HTR-8/SVneo (cell line): ENCODE data around the gene PABPC1L.

Source experiments
- DNase-seq: peaks from one replicate; pipeline ENCODE4 v3.0.0; 2011; ENCODE audit warnings: low spot score, mixed read lengths; ENCODE audit not compliant: insufficient read length
- FAIRE-seq: peaks from 2 replicates; lab custom pipeline; 2011; peaks lifted over from hg19 to GRCh38; lab: Jason Lieb, UNC

The PABPC1L gene

DNA sequence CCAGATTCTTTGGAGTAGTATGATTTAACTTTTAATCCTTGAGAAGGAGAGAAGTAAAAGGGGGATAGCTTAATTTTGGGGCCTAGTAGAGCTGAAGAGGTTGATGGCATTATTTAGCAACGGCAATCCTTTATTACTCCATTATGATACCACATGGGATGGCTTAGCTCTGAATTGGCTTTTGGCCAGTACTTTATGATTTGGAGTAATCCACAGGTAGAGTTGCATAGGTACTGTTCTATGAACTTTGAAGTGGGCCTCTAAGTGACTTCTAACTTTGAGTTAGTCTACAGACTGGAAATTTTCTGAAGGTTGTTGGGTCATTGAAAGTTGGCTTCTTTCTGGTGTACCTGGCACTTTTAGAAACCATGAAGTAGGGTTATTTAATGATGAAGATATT, 12.7 kb upstream of the PABPC1L start:
- DNase-seq (no peak), FAIRE-seq (no peak)

DNA sequence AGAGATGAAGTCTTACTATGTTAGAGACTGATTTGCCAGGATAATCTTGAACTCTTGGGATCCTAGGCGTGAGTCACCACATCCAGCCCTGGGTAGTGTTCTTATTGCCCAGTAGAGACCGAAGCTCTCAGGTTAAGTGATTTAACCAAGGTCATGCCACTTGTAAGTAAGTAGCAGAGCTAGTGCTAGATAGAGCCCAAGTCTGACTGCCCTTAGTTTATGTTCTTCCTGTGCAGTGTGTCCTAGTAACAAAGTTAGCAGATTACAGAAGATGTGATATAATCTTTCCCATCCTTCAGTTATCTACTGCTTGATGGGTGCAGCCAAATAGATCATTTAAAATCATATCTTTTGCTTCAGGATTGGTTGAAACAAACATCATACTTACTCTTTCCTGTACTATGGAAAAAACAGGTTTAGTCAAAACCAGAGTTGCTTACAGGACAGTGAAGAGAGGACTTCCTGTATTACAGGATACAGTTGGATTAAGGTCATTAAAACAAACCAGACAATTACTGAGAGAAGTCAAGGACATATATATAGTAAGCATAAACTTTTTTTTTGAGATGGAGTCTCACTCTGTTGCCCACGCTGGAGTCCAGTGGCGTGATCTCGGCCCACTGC, 9.5 kb upstream of the PABPC1L start:
- DNase-seq (no peak), FAIRE-seq (peak; percentile 82)

DNA sequence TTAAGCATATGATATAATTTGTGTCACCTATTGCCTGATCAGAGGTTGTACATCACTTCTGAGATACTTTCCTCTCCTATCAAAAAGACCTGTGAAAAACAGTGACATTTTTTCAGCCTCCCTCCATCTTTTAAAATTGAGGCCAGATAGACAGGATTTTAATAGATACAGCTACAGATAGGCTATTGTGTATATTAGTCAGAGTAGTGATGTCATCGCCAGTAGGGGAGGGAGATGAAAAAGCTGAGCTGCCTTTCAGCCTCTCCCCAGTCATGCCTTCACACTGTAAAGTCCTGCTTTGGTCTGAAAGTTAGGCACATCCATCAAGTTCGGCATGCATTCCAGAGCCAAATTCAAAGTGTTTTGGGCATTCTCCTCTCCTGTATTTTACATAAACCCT, 7.9 kb upstream of the PABPC1L start:
- DNase-seq (no peak), FAIRE-seq (peak; percentile 74)

DNA sequence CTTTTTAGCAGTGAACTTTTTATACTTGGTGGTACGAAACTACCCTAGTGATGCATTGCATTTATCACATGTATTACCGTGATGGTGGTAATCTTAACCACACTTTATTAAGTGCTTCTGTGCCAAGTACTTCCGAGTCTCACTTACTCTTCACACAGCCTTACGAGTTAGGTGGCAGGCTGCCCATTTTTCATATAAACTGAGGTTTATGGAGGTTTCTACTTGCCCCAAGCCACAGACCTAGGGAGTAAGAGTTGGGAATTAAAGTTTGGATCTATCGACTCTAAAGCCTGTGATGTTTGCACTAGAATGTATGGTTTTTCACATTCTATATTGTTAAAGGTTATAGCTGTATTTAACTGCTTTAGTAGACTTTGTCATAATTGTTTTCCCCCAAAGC, 5.5 kb upstream of the PABPC1L start:
- peak; percentile 55 for FAIRE-seq
- DNase-seq: no peak

DNA sequence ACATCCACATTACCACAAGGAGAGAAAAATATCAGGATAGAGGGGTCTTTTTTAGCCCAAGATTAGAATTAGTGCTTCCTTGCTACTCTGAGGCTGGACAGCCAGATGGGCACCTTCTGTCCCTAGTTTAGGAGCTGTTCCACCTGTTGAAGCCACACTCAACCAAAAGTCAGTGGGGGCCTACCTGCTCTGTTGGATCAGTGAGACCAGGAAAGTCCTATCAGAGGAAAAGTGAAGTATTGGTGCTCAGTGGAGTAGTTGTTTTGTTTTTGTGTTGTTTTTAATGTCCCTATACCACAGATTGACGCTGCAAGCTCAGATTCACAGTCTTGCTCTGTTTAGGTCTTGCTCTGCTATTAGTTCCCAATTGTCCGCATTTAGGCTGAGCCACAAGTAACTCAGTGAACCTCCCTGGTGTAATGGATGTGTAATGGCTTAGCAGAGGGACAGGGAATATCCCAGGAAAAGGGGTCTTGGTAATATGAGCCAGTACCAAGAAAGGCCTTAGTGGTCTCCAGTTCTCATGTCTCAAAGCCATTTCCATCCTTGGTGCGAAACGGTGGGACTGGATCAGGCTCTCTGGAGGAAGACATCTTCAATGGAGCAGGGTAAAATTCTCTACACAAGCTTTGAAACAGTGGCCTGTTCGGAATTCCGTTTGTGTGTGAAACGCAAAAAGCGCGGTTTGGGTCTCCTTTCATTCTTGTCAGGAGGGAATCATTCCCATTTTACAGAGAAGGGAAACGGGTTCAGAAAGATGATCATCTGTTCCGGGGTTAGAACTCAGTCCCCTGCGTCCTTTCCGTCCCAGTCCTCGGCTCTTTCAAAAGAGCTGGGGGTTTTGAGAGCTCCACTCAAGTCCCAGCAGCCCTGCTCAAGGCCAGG, 631 bp upstream of the PABPC1L start:
- no peak for DNase-seq
- peak; percentile 28 for FAIRE-seq

DNA sequence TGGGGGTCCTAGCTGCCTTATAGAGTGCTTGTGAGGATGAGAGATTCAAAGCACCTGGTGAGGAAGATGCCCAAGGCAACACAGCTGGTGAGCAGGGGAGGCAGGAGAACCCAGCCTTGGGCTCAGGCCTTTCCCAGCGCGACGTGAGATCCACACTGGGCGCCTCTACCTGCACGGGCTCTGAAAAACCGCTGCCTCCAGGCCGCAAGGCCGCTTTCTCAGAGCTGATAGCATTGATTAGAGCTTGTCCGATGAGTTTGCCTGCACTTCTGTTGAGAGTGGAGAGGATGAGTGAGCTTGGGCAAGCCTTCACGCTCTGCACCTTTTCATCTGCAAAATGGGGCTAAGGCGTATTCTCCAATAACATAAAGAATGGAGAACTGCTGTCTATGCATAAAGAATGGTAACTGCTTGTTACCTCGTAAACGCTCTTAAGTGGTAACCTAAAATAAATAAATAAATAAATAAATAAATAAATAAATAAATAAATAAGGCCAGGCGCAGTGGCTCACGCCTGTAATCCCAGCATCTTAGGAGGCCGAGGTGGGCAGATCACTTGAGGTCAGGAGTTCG, 916 bp downstream of the PABPC1L start:
- no peak for DNase-seq
- FAIRE-seq: peak; percentile 40

DNA sequence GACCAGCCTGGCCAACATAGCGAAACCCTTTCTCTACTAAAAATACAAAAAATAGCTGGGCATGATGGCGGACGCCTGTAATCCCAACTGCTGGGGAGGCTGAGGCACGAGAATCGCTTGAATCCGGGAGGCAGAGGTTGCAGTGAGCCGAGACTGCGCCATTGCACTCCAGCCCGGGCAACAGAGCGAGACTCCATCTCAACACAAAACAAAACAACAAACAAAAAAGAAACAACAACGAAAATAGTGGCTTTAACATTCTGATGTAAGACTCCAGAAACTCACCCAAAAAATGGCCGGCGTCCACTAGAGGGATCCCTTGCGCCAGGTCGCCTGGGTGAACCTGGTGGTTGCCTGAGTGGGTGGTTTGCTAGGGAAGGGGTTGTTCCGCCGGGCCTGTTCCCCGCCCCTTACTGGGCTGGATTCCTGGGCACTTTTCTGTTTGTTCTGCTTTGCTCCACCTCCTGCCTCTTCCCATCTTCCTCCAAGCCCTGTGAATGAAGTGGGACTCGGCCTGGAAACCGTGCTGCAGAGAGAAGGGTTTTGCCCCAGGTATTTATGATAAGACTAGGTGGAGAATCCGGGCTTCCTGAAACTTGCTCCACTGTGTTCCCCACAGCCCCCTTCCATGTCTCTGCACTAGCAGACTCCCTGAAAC, 1.5 kb downstream of the PABPC1L start:
- FAIRE-seq (peak; percentile 33), DNase-seq (peak; percentile 95)

DNA sequence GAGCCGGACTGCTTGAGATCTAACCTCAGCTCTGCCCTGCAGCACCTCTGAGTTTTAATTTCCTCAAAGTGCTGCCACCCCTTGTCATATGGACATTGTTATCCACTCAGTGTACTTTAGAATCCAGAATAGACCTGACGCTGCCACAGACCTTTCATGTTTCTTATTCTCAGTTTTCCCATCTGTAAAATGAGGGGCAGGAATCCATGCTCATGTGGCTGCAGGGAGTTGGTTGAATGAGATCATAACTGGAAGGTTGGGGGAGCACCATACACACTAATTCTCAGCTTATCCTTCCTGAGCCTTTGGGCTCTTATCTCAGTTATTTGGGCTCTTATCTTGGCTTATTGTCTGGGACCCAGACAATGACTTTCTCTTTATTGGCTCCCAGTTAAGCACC, 2.3 kb downstream of the PABPC1L start:
- DNase-seq (no peak), FAIRE-seq (no peak)

DNA sequence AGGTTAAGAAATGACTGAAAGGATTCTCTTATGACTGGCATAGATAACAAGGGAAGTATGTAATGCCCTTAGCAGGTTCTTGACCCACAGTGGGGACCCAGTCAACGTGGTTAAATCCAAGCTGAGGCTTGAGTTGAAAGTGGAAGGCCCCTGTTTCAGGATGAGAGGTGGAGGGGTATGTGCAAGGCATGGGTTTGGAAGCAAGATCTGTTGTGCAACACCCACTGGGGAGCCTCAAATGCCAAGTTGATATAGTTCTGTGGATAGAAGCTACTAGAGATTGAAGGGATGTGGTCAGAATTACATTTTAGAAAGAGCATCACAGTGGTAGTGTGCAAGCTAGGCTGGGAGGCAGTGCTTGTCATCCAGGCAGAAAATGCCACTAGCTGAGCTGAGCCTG, 5.1 kb downstream of the PABPC1L start:
- FAIRE-seq (no peak), DNase-seq (no peak)

DNA sequence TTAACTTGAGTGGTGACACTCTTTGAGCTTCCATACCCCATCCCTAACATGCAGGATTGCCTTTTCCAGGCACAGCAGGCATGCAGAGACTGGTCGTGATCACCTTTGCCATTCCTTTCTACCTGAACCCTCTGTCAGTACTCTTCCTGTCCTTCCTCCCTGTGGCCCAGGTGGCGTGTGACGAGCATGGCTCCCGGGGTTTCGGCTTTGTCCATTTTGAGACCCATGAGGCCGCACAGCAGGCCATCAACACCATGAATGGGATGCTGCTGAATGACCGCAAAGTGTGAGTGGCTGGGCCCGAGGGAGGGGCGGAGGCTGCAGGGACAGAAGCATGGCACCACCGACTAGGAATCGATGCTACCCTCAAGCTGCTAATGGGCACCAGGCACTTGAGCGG, 6.7 kb downstream of the PABPC1L start:
- no peak for FAIRE-seq
- DNase-seq: no peak

DNA sequence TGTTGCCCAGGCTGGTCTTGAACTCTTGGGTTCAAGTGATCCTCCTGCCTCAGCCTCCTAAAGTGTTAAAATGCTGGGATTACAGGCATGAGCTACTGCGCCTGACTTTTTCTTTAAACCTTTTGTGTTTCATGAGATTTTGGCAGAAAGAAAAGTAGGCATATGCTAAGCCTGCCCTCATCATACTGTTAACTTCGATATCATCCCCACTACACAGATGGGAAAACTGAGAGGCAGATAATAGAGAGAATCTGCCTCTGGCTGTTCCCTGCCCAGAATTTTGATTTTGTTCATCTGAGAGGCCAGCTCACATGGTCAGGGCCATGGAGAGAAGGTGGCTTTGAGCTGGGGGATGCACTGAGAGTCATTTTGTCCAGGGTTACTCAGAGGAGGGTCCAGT, 7.5 kb downstream of the PABPC1L start:
- no peak for DNase-seq
- no peak for FAIRE-seq

DNA sequence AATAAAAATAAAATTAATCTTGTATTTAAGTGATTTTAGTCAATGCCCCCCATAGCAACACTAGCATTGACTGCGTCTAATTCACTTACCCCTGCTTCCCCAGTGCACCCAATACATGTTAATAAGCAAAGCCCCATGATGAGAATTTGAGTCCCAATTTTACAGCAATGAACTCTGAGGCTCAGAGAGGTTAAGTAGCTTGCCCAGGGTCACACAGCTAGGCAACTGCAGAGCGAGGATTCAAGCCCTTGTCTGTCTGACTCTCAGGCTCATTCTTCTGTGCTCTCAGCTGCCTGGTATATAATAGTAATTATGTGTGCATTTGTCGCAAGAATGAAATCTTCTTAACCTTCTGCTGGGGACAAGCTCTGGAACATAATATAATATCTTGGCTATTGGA, 8.5 kb downstream of the PABPC1L start:
- no peak for DNase-seq

DNA sequence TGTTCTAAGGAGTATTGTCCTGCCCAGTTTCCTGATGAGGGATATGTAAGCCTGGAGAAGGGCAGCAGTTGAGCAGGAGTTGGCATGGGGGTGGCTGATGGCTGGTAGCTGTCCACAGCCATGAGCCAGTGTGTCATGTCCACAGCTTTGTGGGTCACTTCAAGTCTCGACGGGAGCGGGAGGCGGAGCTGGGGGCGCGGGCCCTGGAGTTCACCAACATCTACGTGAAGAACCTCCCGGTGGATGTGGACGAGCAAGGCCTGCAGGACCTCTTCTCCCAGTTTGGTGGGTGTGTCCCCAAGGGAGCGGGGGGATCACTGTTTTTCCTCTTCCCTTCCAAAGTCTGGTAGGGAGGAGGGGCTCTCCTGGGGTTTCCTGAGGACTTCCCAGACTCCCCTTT, 8.9 kb downstream of the PABPC1L start:
- no peak for DNase-seq
- peak; percentile 23 for FAIRE-seq

More for the DNA sequence above, 8.5 kb downstream of the PABPC1L start:
- no peak for FAIRE-seq

DNA sequence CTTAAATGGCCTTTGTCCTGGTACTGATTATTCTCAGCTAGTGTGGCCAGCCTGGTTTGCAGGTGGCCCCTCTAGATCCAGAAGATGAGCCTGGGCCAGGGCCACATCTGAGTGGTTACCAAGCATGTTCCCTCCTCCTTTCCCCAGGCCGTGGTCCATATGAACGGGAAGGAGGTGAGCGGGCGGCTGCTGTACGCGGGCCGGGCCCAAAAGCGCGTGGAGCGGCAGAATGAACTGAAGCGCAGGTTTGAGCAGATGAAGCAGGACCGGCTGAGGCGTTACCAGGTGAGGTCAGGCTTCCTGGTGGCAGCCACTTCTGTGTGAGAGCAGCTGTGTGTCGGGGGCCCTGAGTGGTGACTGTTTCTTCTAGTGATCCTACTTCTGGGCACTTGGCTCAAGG, 11.6 kb downstream of the PABPC1L start:
- DNase-seq (no peak), FAIRE-seq (peak; percentile 69)

DNA sequence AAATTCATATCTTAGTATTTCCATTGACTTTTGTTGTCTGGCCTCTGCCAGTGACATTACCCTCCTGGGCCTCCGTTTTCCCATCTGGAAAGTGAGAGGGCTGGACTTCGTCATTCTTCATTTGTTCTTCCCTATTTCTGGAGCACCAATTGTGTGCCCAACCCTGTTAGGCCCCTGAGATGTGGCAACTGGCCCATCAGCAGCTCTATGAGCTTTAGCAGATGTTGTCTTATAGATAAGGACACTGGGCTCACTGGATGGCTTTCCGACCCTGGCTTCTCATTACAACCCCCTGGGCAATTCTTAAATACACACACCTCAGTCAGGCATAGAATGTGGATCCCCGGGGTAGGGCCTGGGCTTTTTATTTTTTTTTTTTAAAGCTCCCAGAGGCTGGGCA, 14.7 kb downstream of the PABPC1L start:
- no peak for FAIRE-seq
- DNase-seq: no peak

DNA sequence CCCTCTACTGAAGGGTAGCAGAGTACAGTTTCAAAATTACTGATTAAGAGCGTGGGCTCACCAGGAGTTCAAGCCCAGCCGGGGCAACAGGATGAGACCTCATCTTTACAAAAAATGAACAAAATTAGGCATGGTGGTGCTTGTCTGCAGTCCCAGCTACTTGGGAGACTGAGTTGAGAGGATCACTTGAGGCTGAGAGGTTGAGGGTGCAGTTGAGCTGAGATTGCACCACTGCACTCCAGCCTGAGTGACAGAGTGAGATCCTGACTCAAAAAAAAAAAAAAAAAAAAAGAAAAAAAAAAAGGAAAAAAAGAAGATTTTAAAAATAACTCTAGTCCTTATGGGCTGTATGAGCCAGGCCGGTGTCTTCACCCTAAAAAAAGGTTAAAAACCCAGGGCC, 18.7 kb downstream of the PABPC1L start:
- DNase-seq: no peak
- no peak for FAIRE-seq

DNA sequence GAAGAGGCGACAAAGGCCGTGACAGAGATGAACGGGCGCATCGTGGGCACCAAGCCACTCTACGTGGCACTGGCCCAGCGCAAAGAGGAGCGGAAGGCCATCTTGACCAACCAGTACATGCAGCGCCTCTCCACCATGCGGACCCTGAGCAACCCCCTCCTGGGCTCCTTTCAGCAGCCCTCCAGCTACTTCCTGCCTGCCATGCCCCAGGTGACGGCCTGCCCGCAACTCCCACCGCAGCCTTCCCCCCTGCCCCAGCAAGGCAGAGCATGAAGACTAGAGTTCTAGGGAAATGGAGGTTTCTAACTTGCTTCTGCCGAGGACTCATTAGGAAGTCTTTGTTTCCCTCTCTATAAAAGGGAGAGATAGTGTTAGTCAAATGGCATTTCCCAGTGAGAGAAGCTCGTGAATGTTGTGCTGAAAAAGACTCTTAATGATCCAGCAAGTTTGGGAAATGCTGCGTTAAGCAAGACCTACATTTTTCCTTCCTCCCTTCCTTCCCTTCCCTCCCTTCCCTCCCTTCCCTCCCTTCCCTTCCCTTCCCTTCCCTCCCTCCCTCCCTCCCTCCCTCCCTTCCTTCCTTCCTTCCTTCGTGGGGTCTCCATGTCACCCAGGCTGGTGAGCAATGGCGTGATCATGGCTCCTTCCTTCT, 20.8 kb downstream of the PABPC1L start:
- FAIRE-seq (peak; percentile 31), DNase-seq (no peak)

DNA sequence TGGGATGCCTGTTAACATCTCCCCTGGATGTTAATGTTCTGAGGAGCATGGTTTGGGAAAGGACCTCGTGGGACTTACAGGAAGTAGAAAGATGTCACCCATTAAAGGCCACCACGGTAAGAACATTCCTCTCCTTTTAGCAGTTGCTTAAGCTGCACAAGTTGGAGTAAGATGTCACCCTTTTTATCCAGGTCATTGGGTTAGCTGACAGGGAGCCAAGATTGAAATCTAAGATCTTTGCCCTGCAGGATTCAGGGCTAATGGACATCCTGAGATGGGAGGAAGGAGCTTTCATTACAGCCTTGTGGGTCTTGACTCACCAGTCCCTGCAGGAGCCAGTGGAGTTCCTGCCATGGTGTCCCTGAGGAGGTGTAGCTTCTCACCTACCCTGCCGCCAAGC, 22.1 kb downstream of the PABPC1L start:
- peak; percentile 44 for FAIRE-seq
- no peak for DNase-seq

DNA sequence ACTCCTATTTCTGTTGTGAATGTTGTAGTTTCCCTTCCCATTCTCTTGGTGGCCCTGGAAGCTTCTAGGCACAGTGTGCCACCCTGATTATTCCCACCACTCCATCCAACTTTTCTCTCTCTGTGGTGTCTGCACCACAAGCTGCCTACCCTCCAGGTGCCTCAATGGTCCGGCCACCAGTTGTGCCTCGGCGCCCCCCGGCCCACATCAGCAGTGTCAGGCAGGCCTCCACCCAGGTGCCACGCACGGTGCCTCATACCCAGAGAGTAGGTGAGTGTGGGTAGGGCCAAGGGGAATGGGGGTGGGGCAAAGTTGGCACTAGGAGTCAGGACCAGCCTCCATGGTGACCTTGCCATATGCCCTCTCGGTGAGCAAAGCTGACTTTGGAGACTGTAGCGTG, 23.1 kb downstream of the PABPC1L start:
- no peak for DNase-seq
- FAIRE-seq: peak; percentile 89

DNA sequence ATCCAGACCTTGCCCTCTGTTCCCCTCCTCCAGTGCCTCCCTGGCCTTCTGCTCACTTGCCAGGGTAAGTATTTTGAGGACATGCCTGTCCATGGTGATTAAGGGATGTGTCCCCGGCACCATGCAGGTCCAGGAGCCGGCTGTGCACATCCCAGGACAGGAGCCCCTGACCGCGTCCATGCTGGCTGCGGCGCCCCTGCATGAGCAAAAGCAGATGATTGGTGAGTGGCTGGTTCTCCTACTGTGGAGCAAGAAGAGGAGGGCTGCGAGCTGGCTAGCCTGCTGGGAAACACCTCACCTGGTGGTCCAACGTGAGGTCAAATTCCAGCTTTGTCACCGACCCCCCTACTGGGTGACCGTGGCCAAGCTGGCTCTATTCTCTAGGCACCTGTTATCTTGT, 26.6 kb downstream of the PABPC1L start:
- FAIRE-seq: no peak
- no peak for DNase-seq
